ENCODE measurements around the gene FLRT1. TPM values are rescaled to one million over a fixed set of nuclear protein-coding genes. Genes with fewer than 3 reads are reported as not detected.

The FLRT1 gene
- total RNA-seq, 1 donor = not detected

DNA sequence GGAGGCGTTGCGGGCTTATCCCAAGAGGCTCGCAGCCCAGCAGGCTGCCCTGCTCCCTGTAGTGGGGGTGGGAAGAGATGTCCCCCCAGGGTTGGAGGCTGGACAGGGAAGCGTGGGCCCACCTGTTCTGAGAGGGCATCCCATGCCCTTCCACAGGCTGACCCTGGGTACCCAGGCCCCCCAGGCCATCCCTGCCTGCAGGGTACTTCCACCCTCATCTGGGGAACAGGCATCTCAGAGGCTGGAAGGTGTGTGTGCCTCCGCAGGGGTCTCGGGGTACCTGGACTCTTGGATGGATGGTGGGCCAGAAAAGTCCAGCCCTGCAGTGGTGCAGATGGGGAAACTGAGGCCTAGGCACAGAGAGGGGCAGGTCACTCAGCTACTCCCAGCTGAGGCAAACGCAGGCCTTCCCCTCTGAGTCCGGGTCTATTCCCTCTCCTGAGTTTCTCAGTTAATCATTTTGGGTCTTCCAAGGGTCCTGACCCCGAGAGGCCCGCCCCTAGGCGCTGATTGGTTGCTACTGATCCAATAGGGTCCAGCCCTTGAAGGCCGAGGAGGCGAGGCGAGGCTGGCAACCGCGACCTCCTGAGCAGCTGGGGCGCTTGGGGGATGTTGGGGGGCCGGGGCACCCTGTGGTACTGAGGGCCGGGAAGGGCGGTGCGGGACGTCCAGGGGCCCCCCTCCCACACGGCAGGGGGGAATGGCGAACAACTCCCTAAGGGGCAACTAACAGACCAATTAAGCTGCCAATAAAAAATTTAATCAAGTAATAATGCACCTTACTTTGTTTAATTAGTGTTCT is 23.8 kb downstream of the FLRT1 start:
- no peaks in the 10 kb centered on the region for H3K9me3 ChIP-seq (ENCODE audit: low read depth, low read length)
- peaks cover 18% of the 10 kb centered on the region for H3K27me3 ChIP-seq (ENCODE audit: insufficient read depth, low read length)
- no peak overlapping the region for H3K4me3 ChIP-seq (ENCODE audit: low read length)
- peaks cover 14% of the 10 kb centered on the region for H3K4me1 ChIP-seq (ENCODE audit: insufficient read depth, low read length)

DNA sequence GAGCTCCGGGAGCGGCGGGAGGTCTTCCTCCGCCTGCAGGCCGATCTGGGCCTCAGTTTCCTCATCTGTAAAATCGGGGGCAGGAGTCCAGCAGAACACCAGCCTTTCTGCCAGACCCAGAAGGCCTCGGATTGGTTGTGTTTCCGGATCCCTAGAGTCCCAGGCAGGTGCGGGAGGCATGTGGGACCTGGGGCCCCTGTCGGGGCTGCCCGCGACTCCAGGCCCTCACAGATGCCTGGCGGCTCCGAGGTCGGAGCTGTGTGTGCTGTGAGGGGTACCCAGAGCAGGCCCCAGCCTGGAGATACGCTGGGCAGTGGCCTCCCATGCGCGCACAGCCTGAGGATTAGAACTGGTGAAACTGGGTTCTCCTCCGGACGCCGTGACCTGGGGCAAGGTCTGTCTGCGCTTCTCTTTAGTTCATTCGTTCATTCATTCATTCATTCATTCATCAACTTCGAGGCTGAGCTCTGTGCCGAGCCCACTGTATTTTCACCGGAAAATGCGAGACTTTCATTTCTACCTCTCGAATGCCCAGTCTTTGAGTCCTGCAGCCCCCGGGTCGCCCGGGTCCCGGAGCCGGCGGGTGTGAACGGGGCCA is 24.6 kb downstream of the FLRT1 start:
- peak overlapping the region; percentile 20 for H3K4me3 ChIP-seq (ENCODE audit: low read length)
- H3K27me3 ChIP-seq (ENCODE audit: insufficient read depth, low read length) = peaks cover 18% of the 10 kb centered on the region
- peaks cover 14% of the 10 kb centered on the region for H3K4me1 ChIP-seq (ENCODE audit: insufficient read depth, low read length)
- no peaks in the 10 kb centered on the region for H3K9me3 ChIP-seq (ENCODE audit: low read depth, low read length)

DNA sequence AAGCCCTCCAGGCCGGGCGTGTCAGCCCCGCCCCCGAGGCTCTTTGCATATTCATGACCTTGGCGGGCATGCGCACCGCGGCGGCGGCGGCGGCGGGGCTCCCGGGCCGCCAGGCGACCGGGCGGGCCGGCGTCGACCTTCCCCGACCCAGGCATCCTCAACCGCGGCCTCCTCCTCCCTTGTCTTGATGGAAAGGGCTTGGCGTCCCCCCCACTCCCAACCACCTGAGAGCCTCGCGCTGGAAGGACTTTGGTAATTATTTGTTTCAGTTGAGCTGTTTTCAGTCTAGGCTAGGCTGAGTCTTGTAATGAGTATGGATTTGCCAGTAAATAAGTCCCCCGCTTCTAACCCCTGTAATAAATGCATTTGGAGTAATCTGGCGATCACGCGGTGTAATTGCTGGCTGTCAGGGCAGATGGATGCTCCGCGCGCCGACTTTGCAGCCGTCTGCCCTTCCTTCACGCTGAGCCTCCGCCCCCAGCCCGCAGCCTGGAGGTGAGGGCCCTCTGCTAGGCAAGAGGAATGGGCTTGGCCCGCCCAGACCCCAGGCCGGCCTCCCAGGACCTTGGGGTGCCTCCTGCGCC is 25.2 kb downstream of the FLRT1 start:
- no peaks in the 10 kb centered on the region for H3K9me3 ChIP-seq (ENCODE audit: low read depth, low read length)
- H3K4me3 ChIP-seq (ENCODE audit: low read length) = peak overlapping the region; percentile 20
- H3K27me3 ChIP-seq (ENCODE audit: insufficient read depth, low read length) = peaks cover 18% of the 10 kb centered on the region
- peaks cover 14% of the 10 kb centered on the region for H3K4me1 ChIP-seq (ENCODE audit: insufficient read depth, low read length)

DNA sequence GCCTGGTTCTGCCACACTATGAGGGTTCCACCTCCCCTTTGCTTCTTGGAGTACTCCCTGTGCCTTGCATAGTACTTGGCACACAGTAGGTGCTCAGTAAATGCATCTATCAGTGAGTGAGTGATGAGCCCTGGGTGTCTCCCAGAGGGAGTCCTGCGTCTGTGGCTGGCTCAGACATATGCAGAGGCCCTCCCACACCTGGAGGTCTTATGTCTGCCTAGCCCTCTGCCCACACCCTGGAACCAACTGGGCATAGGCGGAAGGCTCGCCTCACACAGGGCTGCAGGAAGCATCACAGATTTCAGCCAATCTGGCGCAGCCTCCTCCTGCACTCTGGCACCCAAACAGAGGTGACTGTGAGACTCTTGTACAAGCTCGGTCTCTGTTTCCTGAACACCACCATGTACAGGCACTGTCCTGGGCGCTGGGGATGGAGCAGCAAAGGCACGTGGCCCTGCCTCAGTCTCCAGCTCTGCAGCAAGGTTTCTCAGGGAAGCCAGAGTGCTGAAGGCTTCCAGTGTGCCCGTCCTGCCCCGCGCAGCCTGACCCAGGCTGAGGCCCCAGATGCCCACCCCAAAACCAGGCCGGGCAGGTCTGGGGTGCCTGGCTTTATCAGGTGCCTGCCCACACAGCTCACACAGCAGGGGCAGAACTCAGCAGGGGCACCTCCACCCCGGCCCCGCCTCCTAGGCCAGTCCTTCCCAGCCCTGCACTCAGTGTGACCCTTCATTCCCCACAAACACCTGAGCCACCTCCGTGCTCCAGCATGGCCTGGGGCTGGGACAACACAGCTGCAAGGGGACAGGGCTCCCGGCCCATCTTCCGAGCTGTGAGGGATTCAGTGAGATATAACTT is 26.7 kb downstream of the FLRT1 start:
- peaks cover 18% of the 10 kb centered on the region for H3K27me3 ChIP-seq (ENCODE audit: insufficient read depth, low read length)
- H3K4me1 ChIP-seq (ENCODE audit: insufficient read depth, low read length) = peaks cover 14% of the 10 kb centered on the region
- no peaks in the 10 kb centered on the region for H3K9me3 ChIP-seq (ENCODE audit: low read depth, low read length)
- no peak overlapping the region for H3K4me3 ChIP-seq (ENCODE audit: low read length)

DNA sequence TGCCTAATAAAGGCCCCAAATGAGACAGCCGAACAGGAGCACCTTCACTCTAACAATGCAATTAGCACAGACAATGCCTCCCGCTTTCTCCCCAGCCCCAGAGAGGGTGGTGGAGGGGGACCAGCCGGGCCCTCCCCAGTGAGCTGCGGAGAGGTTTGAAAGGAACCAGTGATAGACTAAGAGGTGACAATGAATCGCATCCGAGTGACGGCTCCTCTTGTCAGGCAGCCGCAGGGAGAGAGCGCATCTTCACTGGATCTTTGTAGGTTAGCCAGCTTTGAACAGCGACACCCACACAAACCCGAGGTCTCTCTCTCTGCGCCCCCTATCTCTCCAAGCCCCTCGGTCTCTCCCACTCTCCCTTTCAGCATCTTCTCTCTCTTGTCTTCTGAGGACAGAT is 28.0 kb downstream of the FLRT1 start:
- Histone ChIP-seq H3K9me3 (ENCODE audit: low read depth, low read length) (no peaks in the 10 kb centered on the region), H3K27me3 (ENCODE audit: insufficient read depth, low read length) (peaks cover 18% of the 10 kb centered on the region), H3K4me3 (ENCODE audit: low read length) (no peak overlapping the region), H3K4me1 (ENCODE audit: insufficient read depth, low read length) (peaks cover 14% of the 10 kb centered on the region)

GRCh38 chr11:64064374-64065140 is 28.8 kb downstream of the FLRT1 start:
- no peak overlapping the region for H3K4me3 ChIP-seq (ENCODE audit: low read length)
- H3K27me3 ChIP-seq (ENCODE audit: insufficient read depth, low read length) = peaks cover 18% of the 10 kb centered on the region
- no peaks in the 10 kb centered on the region for H3K9me3 ChIP-seq (ENCODE audit: low read depth, low read length)
- H3K4me1 ChIP-seq (ENCODE audit: insufficient read depth, low read length) = peaks cover 14% of the 10 kb centered on the region

GRCh38 chr11:64065141-64065465 is 29.4 kb downstream of the FLRT1 start:
- Histone ChIP-seq H3K9me3 (ENCODE audit: low read depth, low read length) (no peaks in the 10 kb centered on the region), H3K27me3 (ENCODE audit: insufficient read depth, low read length) (peaks cover 18% of the 10 kb centered on the region), H3K4me3 (ENCODE audit: low read length) (no peak overlapping the region), H3K4me1 (ENCODE audit: insufficient read depth, low read length) (peaks cover 14% of the 10 kb centered on the region)

DNA sequence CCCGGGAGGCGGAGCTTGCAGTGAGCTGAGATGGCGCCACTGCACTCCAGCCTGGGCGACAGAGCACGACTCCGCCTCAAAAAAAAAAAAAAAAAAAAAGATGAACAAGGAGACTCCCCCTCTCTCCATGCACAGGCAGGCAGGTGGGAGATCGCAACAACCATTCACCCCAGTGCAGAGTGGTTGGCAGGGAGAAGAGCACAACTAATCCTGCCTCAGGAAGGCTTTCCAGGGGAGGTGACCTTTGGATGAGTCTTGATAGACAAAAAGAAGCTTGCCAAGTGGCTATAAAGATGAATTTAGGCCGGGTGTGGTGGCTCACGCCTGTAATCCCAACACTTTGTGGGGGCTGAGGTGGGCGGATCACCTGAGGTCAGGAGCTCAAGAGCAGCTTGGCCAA is 30.0 kb downstream of the FLRT1 start:
- peaks cover 12% of the 10 kb centered on the region for H3K27me3 ChIP-seq (ENCODE audit: insufficient read depth, low read length)
- peaks cover 8% of the 10 kb centered on the region for H3K4me1 ChIP-seq (ENCODE audit: insufficient read depth, low read length)
- H3K9me3 ChIP-seq (ENCODE audit: low read depth, low read length) = no peaks in the 10 kb centered on the region
- H3K4me3 ChIP-seq (ENCODE audit: low read length) = no peak overlapping the region

DNA sequence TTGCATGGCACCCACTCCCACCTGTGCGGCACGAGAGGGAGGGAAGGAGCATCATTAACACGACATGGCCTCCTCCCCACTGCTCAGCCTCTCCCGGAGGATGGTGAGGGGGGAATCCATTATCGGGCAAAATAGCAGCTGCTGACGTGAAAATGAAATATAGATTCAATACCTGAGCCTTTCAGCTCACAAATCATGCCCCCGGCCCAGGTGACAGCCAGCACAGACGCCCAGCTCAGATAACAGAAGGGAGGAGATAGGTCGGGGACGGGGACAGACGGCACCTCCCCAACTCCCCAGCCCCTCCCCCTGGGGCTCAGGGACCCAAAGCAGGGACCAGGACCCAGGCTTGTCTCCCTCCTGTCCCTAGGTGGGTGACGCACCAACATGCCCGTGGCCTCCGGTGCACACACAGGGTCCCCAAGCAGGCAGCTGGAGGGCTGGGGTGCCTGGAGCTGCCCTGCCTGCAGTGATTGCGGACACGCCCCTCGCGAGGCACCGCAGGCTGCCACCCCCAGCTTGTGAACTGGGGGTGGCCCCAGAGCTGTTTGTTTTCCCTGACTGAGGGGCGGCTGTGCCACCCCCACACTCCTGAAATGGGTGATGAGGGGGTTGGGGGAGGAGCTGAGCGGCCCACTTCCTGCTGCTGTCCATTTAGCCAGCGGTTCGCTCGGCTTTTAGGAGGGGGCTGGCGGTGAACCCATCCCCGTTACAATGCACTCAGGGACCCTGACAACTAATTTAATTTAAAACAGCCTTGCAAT is 31.7 kb downstream of the FLRT1 start:
- Histone ChIP-seq H3K4me3 (ENCODE audit: low read length) (no peak overlapping the region), H3K27me3 (ENCODE audit: insufficient read depth, low read length) (no peaks in the 10 kb centered on the region), H3K4me1 (ENCODE audit: insufficient read depth, low read length) (no peaks in the 10 kb centered on the region), H3K9me3 (ENCODE audit: low read depth, low read length) (no peaks in the 10 kb centered on the region)

GRCh38 chr11:64068705-64069400 is 33.1 kb downstream of the FLRT1 start:
- Histone ChIP-seq H3K27me3 (ENCODE audit: insufficient read depth, low read length) (no peaks in the 10 kb centered on the region), H3K4me3 (ENCODE audit: low read length) (no peak overlapping the region), H3K9me3 (ENCODE audit: low read depth, low read length) (no peaks in the 10 kb centered on the region), H3K4me1 (ENCODE audit: insufficient read depth, low read length) (peaks cover under 1% of the 10 kb centered on the region)

- H3K27me3 ChIP-seq (ENCODE audit: insufficient read depth, low read length) = no peaks in the 10 kb centered on the region
- H3K4me3 ChIP-seq (ENCODE audit: low read length) = no peak overlapping the region
- no peaks in the 10 kb centered on the region for H3K9me3 ChIP-seq (ENCODE audit: low read depth, low read length)
- peaks cover 7% of the 10 kb centered on the region for H3K4me1 ChIP-seq (ENCODE audit: insufficient read depth, low read length)
Observed at GRCh38 chr11:64069401-64070313, 33.9 kb downstream of the FLRT1 start.

- Histone ChIP-seq H3K4me1 (ENCODE audit: insufficient read depth, low read length) (peaks cover 7% of the 10 kb centered on the region), H3K27me3 (ENCODE audit: insufficient read depth, low read length) (no peaks in the 10 kb centered on the region), H3K9me3 (ENCODE audit: low read depth, low read length) (no peaks in the 10 kb centered on the region), H3K4me3 (ENCODE audit: low read length) (no peak overlapping the region)
Observed at GRCh38 chr11:64070314-64070681, 34.6 kb downstream of the FLRT1 start.

GRCh38 chr11:64071849-64072248 is 36.1 kb downstream of the FLRT1 start:
- peaks cover 7% of the 10 kb centered on the region for H3K4me1 ChIP-seq (ENCODE audit: insufficient read depth, low read length)
- H3K27me3 ChIP-seq (ENCODE audit: insufficient read depth, low read length) = no peaks in the 10 kb centered on the region
- H3K9me3 ChIP-seq (ENCODE audit: low read depth, low read length) = no peaks in the 10 kb centered on the region
- no peak overlapping the region for H3K4me3 ChIP-seq (ENCODE audit: low read length)

All from mononuclear cell (primary cell).